Common myeloid progenitor, CD34-positive (primary cell): Measurements from ENCODE around the gene BRINP2.

Experiments used
- CTCF ChIA-PET: fragments of 350-600 bp; sonication (Branson Sonifier 250); formaldehyde crosslinking; loops from one replicate; lab custom pipeline; 2021; ENCODE audit warnings: antibody characterized with exemption; lab: Charles Lee
- POLR2A ChIA-PET: fragments of 350-600 bp; sonication (Branson Sonifier 250); formaldehyde crosslinking; loops from one replicate; lab custom pipeline; 2021; ENCODE audit warnings: antibody characterized with exemption; lab: Charles Lee
- DNase-seq, 3 donors: peaks; one replicate each; pipeline versions ENCODE4 v3.0.0 to v3.0.0-alpha.2; 2013
- H3K27ac ChIP-seq, 2 experiments: 1 replicate in 1 of 2; 2 replicates in 1 of 2; pipeline ENCODE4 v1.7.0; 2013; ENCODE audit warnings: inconsistent platforms in 2 of 2, low read length in 2 of 2, mild to moderate bottlenecking in 2 of 2, low read depth in 1 of 2, moderate library complexity in 1 of 2; ENCODE audit not compliant: severe bottlenecking in 2 of 2, insufficient read depth in 1 of 2, poor library complexity in 1 of 2
- H3K27me3 ChIP-seq, 5 experiments: replicated peaks in 2 of 5; 1 replicate in 3 of 5; 2 replicates in 2 of 5; pipeline versions ENCODE4 v1.6.1 to v1.7.0; 2013; ENCODE audit warnings: low read length in 4 of 5, mild to moderate bottlenecking in 2 of 5, moderate library complexity in 2 of 5, inconsistent platforms in 1 of 5; ENCODE audit not compliant: insufficient read depth in 5 of 5, control insufficient read depth in 4 of 5
- H3K36me3 ChIP-seq, 4 experiments: 1 replicate in 2 of 4; 2 replicates in 2 of 4; pipeline versions ENCODE4 v1.6.1 to v1.7.0; 2013; ENCODE audit warnings: low read length in 3 of 4, control low read depth in 1 of 4, mild to moderate bottlenecking in 1 of 4; ENCODE audit not compliant: control insufficient read depth in 4 of 4, insufficient read depth in 4 of 4
- H3K4me1 ChIP-seq, 4 experiments: 1 replicate in 3 of 4; 2 replicates in 1 of 4; pipeline versions ENCODE4 v1.6.1 to v1.7.1; 2013; ENCODE audit warnings: low read length in 3 of 4, mild to moderate bottlenecking in 3 of 4, control low read depth in 1 of 4, inconsistent platforms in 1 of 4, moderate library complexity in 1 of 4; ENCODE audit not compliant: control insufficient read depth in 4 of 4, insufficient read depth in 4 of 4; ENCODE audit errors: control extremely low read depth in 1 of 4
- H3K4me3 ChIP-seq, 7 experiments: 1 replicate in 4 of 7; 2 replicates in 3 of 7; pipeline versions ENCODE4 v1.5.1 to v1.7.0; 2013; ENCODE audit warnings: mild to moderate bottlenecking in 7 of 7, low read length in 6 of 7, moderate library complexity in 6 of 7, inconsistent platforms in 2 of 7, low read depth in 2 of 7, control low read depth in 1 of 7; ENCODE audit not compliant: insufficient read depth in 4 of 7, control insufficient read depth in 1 of 7; ENCODE audit errors: extremely low read depth in 1 of 7
- H3K9me3 ChIP-seq, 5 experiments: 1 replicate in 4 of 5; 2 replicates in 1 of 5; pipeline versions ENCODE4 v1.6.1 to v1.7.1; 2013; ENCODE audit warnings: low read length in 4 of 5, mild to moderate bottlenecking in 2 of 5, inconsistent platforms in 1 of 5, low read depth in 1 of 5, moderate library complexity in 1 of 5; ENCODE audit not compliant: control insufficient read depth in 4 of 5, insufficient read depth in 2 of 5; ENCODE audit errors: control extremely low read depth in 1 of 5
- WGBS: methylation state at CpG from one replicate; pipeline ENCODE4 v1.1.5; 2013; ENCODE audit not compliant: insufficient coverage; 5-methylcytosine and 5-hydroxymethylcytosine counted together

BRINP2 gene

DNA sequence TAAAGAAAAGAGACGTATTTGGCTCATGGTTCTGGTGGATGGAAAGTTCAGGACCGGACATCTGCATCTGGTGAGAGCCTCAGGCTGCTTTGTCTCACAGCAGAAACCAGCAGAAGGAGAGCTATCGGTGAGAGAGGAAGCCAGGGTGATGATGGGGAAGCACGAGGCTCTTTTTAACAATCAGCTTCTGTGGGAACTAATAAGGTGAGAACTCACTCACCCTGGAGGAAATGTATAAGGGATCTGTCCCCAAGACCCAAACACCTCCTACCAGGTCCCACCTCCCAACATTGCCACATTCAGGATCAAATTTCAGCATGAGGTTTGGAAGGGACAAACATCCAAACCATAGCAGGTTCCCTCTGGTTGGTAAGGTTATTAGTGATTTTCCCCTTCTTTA is 39.0 kb upstream of the BRINP2 start:
- H3K27me3 ChIP-seq, result no peaks in the 10 kb centered on the region
- POLR2A ChIA-PET, result no interaction called here
- CTCF ChIA-PET, result no interaction called here
- no peaks in the 10 kb centered on the region for H3K36me3 ChIP-seq
- no peak overlapping the region for H3K27ac ChIP-seq
- 84% methylated on average over 3 of the region's 4 CpGs for WGBS
- H3K4me3 ChIP-seq, result no peak overlapping the region
- DNase-seq, result no peak
- H3K4me1 ChIP-seq, result no peaks in the 10 kb centered on the region
- no peaks in the 10 kb centered on the region for H3K9me3 ChIP-seq

DNA sequence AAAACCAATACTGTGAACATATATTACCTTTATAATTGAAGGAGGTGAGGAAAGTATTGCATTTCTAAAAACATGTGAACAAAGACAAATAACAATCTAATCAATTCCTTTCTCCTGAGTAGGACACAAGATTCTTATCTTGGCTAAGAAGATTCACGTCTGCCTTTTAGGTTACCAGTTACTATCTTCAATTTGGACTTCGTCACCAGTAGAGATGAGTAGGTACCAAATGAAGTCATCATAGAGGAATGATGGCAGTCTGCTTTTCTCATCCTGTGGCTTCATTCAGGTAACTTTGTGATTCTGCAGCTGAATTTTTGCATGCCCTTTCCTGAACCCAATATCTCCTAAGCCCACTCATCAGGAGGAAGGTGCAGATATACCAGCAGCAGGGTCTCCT is 38.6 kb upstream of the BRINP2 start:
- Histone ChIP-seq H3K36me3 (no peaks in the 10 kb centered on the region), H3K9me3 (no peaks in the 10 kb centered on the region), H3K27ac (no peak overlapping the region), H3K4me1 (no peaks in the 10 kb centered on the region), H3K4me3 (no peak overlapping the region), H3K27me3 (no peaks in the 10 kb centered on the region)
- 88% methylated on average over 2 of the region's 2 CpGs for WGBS
- POLR2A ChIA-PET, result no interaction called here
- DNase-seq, result no peak
- CTCF ChIA-PET, result no interaction called here

DNA sequence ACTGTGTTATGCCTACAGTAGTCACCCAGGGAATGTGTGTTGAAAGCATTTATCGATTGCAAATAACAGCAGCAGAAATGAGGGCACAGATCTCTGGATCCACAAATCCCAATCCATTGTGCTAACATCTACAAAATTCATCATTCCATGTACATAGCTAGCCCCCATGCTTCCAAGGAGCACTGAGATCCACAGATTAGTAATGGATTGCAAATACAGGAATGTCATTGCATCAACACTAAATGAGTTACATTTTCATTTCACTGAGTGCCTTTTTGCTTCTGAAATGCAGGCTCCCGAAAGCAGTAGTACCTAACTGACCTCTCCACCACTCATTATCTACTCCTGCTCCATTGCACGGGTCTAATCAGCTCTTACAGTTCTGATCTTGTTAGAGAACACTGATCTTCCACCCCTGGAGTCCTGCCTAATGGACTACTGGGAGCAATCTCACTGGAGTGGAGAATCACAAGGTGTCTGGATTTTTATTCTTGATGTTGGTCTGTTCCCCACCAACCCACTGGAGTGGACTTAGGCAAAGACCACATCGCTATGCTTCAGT is 36.7 kb upstream of the BRINP2 start:
- H3K9me3 ChIP-seq, result no peaks in the 10 kb centered on the region
- no peaks in the 10 kb centered on the region for H3K27me3 ChIP-seq
- no peak overlapping the region for H3K27ac ChIP-seq
- H3K36me3 ChIP-seq, result no peaks in the 10 kb centered on the region
- 100% methylated on average over 2 of the region's 4 CpGs for WGBS
- no peaks in the 10 kb centered on the region for H3K4me1 ChIP-seq
- no peak for DNase-seq
- ChIA-PET CTCF (interaction anchor here (1.1 kb wide), 1 partner anchor 13 kb away, joined by 3 read pairs; no protein-coding TSS in a partner anchor), POLR2A (no interaction called here)
- no peak overlapping the region for H3K4me3 ChIP-seq

DNA sequence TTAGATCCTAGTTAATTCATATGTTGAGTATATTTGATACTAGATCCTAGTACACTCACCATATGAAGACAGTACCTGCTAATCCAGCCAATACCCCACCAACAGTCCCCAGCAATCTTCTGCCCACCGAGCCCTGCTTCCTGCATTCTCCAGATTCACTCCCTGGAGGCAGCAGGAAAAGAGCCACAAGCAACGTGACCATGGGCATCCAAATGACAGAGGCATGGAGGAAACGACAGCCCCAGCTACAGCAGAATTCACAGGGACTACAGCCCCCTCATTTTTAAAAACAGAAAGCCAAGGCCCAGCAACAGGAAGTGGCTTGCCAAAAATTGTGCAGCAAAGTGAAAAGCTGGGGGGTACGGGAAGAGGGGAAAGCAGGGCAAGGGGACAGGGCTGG is 35.5 kb upstream of the BRINP2 start:
- Histone ChIP-seq H3K4me3 (no peak overlapping the region), H3K27me3 (no peaks in the 10 kb centered on the region), H3K27ac (no peak overlapping the region), H3K4me1 (no peaks in the 10 kb centered on the region), H3K9me3 (no peaks in the 10 kb centered on the region), H3K36me3 (no peaks in the 10 kb centered on the region)
- no peak for DNase-seq
- POLR2A ChIA-PET, result no interaction called here
- CTCF ChIA-PET, result no interaction called here
- 33% methylated on average over 1 of the region's 4 CpGs for WGBS

DNA sequence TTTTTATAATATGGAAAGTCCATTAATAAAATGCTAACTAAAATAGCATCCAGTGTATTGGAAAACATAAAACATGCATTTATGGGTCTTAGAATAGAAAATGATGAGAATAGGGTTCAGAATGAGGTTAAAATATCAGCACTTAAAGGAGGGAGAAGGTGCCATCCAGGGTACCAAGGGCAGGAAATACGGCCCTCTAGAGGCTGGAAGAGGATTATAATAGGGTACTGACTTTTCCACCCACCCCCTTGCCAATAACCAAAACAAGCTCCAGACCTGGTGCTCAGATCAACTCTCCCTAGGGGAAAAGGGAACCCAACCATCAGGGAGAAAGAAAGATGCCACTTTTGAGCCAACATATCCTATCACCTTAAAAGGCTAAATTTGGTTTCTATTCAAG is 32.9 kb upstream of the BRINP2 start:
- no peak for DNase-seq
- CTCF ChIA-PET, result no interaction called here
- H3K36me3 ChIP-seq, result no peaks in the 10 kb centered on the region
- H3K27ac ChIP-seq, result no peak overlapping the region
- no peaks in the 10 kb centered on the region for H3K4me1 ChIP-seq
- POLR2A ChIA-PET, result no interaction called here
- H3K9me3 ChIP-seq, result no peaks in the 10 kb centered on the region
- no peak overlapping the region for H3K4me3 ChIP-seq
- no peaks in the 10 kb centered on the region for H3K27me3 ChIP-seq
- WGBS, result no CpG with 5 or more reads among the region's 1 CpG

DNA sequence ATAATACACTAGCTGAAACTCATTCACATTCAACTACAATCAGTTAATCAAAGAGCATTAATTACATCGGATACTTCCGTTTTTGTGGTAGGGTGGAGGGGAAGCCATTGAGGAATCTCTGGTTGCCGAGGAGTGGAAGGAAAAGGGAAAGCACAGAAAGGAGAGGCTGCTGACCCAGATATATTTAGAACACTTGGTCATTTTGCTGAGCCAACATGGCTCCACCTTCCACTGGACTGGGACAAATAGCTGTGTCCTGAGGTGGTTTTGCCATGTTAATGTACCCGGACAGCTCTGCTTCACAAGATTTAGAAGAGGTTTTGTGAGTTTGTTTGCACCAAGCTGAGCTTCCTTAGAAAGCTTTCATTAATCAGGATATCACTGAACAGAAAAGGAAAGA is 32.4 kb upstream of the BRINP2 start:
- no peak for DNase-seq
- Histone ChIP-seq H3K36me3 (no peaks in the 10 kb centered on the region), H3K27ac (no peak overlapping the region), H3K4me1 (no peaks in the 10 kb centered on the region), H3K27me3 (no peaks in the 10 kb centered on the region), H3K9me3 (no peaks in the 10 kb centered on the region), H3K4me3 (no peak overlapping the region)
- CTCF ChIA-PET, result no interaction called here
- 100% methylated on average over 1 of the region's 4 CpGs for WGBS
- POLR2A ChIA-PET, result no interaction called here

DNA sequence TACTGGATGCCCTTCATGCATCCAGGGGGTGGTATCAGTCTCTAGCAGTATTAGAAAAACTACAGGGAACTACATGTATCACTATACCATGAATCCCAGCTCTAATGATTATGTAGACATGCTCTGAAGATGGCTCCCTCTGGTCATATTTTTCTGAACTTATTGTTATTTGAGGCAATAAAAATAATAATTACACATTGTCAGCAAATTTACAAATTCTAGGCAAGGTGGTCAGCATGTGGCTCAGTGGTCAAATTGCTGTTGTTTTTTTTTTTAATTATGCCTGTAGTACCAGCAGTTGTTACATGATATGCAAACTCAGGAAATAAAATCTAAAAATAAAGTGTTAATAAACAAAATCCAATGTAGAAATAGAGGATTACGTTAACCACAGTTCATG is 28.7 kb upstream of the BRINP2 start:
- no CpG with 5 or more reads among the region's 1 CpG for WGBS
- CTCF ChIA-PET, result interaction anchor here (1.1 kb wide), 1 partner anchor 24 kb away, joined by 3 read pairs; no protein-coding TSS in a partner anchor
- H3K4me1 ChIP-seq, result no peaks in the 10 kb centered on the region

More for the DNA sequence above, 28.7 kb upstream of the BRINP2 start:
- DNase-seq, result no peak
- H3K9me3 ChIP-seq, result no peaks in the 10 kb centered on the region
- H3K4me3 ChIP-seq, result no peak overlapping the region
- H3K27me3 ChIP-seq, result no peaks in the 10 kb centered on the region
- POLR2A ChIA-PET, result no interaction called here
- no peak overlapping the region for H3K27ac ChIP-seq
- no peaks in the 10 kb centered on the region for H3K36me3 ChIP-seq
